GM12878 (cell line): ENCODE data around the gene PNMA6F. TPM values are rescaled to one million over a fixed set of nuclear protein-coding genes. Genes with fewer than 3 reads are reported as not detected.

Experiments
- ATAC-seq: fragments of 200-7000 bp; cut with Tn5 transposase; 3 replicates; pipeline ENCODE4 v1.9.1; 2020; ENCODE audit warnings: mild to moderate bottlenecking, moderate library complexity
- BruUV-seq: library from RNA; stranded (reverse); fragments of 400-500 nt; replicated peaks from 2 replicates; lab custom pipeline; 2021; lab: Mats Ljungman, UMichigan
- CTCF ChIA-PET: fragments of 300-600 bp; sonication (Branson Sonifier 250); formaldehyde crosslinking; extraction: SDS; loops from one replicate; lab custom pipeline; 2021; ENCODE audit warnings: inconsistent platforms; lab: Yijun Ruan, JAX
- POLR2A ChIA-PET: fragments of 350-600 bp; formaldehyde crosslinking; extraction: SDS; loops from one replicate; lab custom pipeline; 2021; ENCODE audit warnings: inconsistent platforms; lab: Charles Lee
- RAD21 ChIA-PET: fragments of 300-600 bp; sonication (Branson Sonifier 250); formaldehyde crosslinking; loops from one replicate; lab custom pipeline; 2023; ENCODE audit warnings: antibody characterized with exemption; ENCODE audit not compliant: unreplicated experiment; lab: Charles Lee
- SMC1A ChIA-PET: fragments of 300-600 bp; sonication (Branson Sonifier 250); formaldehyde crosslinking; loops from one replicate; lab custom pipeline; 2023; ENCODE audit not compliant: unreplicated experiment, uncharacterized antibody; lab: Charles Lee
- DNase-seq: peaks from one replicate; pipeline ENCODE4 v3.0.0-alpha.2; 2011; ENCODE audit warnings: low read depth, low spot score
- FAIRE-seq: peaks from 3 replicates; lab custom pipeline; 2011; peaks lifted over from hg19 to GRCh38; lab: Jason Lieb, UNC
- H2AFZ ChIP-seq: 2 replicates; pipeline ENCODE4 v1.6.0; 2011; ENCODE audit warnings: low read depth, low read length, control low read depth; ENCODE audit not compliant: control insufficient read depth
- H3K27ac ChIP-seq: 2 replicates; pipeline ENCODE4 v1.5.1; 2011; ENCODE audit warnings: control low read depth; ENCODE audit not compliant: control insufficient read depth, insufficient read depth
- H3K27me3 ChIP-seq, 2 experiments: replicated peaks in 1 of 2; 2 replicates each; pipeline versions ENCODE4 v1.6.0 to v1.6.1; 2011; ENCODE audit warnings: low read length in 1 of 2; ENCODE audit not compliant: control insufficient read depth in 2 of 2, insufficient read depth in 2 of 2
- H3K36me3 ChIP-seq, 2 experiments: 2 replicates each; pipeline ENCODE4 v1.5.1; 2011; ENCODE audit warnings: low read length in 1 of 2; ENCODE audit not compliant: control insufficient read depth in 2 of 2, insufficient read depth in 2 of 2
- H3K4me1 ChIP-seq: 2 replicates; pipeline ENCODE4 v1.6.1; 2011; ENCODE audit warnings: mild to moderate bottlenecking, low read length, moderate library complexity, mixed read lengths; ENCODE audit not compliant: control insufficient read depth, insufficient read depth
- H3K4me2 ChIP-seq: 2 replicates; pipeline ENCODE4 v1.6.0; 2011; ENCODE audit warnings: control low read depth; ENCODE audit not compliant: control insufficient read depth, insufficient read depth
- H3K4me3 ChIP-seq: fragments of 200-600 bp; sonication (generic); 2 replicates; pipeline ENCODE4 v1.5.1; 2016
- H3K79me2 ChIP-seq: 2 replicates; pipeline ENCODE4 v1.6.0; 2011; ENCODE audit warnings: low read length; ENCODE audit not compliant: control insufficient read depth, insufficient read depth
- H3K9ac ChIP-seq: 2 replicates; pipeline ENCODE4 v1.8.0; 2011; ENCODE audit warnings: low read length, control low read depth, mixed read lengths; ENCODE audit not compliant: control insufficient read depth, insufficient read depth
- H3K9me3 ChIP-seq: replicated peaks from 3 replicates; pipeline ENCODE4 v1.5.1; 2011; ENCODE audit warnings: mild to moderate bottlenecking, low read length; ENCODE audit not compliant: control insufficient read depth, insufficient read depth
- H4K20me1 ChIP-seq: 2 replicates; pipeline ENCODE4 v1.6.0; 2011; ENCODE audit not compliant: control insufficient read depth, insufficient read depth
- CBX5 ChIP-seq: sonication (generic); IDR thresholded peaks from 2 replicates; pipeline ENCODE4 v1.6.1; 2016; ENCODE audit warnings: low read depth, moderate library complexity, mild to moderate bottlenecking, inconsistent platforms
- ESRRA ChIP-seq: IDR thresholded peaks from 2 replicates; pipeline ENCODE4 v1.6.1; 2012; ENCODE audit warnings: mild to moderate bottlenecking, low read length, improper control_type of control experiment
- EZH2 ChIP-seq: IDR thresholded peaks from 2 replicates; pipeline ENCODE4 v1.6.1; 2012; ENCODE audit warnings: low read depth, mild to moderate bottlenecking, control low read depth, inconsistent platforms, low read length, borderline replicate concordance; ENCODE audit not compliant: control insufficient read depth
- IKZF1 ChIP-seq: fragments of 450-650 bp; conservative IDR thresholded peaks from 2 replicates; pipeline ENCODE4 v1.6.1; 2017; ENCODE audit warnings: antibody characterized with exemption, mild to moderate bottlenecking
- IRF4 ChIP-seq: IDR thresholded peaks from 2 replicates; pipeline ENCODE4 v1.6.1; 2011; ENCODE audit warnings: low read depth, low read length
- JUND ChIP-seq: IDR thresholded peaks from 2 replicates; pipeline ENCODE4 v1.6.1; 2012; ENCODE audit warnings: low read depth, mild to moderate bottlenecking, low read length, improper control_type of control experiment, moderate library complexity
- NBN ChIP-seq: fragments of 450-650 bp; IDR thresholded peaks from 2 replicates; pipeline ENCODE4 v1.6.1; 2016
- PML ChIP-seq: IDR thresholded peaks from 2 replicates; pipeline ENCODE4 v1.6.1; 2012; ENCODE audit warnings: low read length, inconsistent platforms
- RB1 ChIP-seq: fragments of 450-650 bp; formaldehyde crosslinking; IDR thresholded peaks from 2 replicates; pipeline ENCODE4 v1.6.1; 2017; ENCODE audit warnings: mild to moderate bottlenecking, borderline replicate concordance
- RELA ChIP-seq: fragments of 450-650 bp; IDR thresholded peaks from 2 replicates; pipeline ENCODE4 v1.8.0; 2014; ENCODE audit warnings: borderline replicate concordance; ENCODE audit not compliant: partially characterized antibody
- SPI1 ChIP-seq: IDR thresholded peaks from 2 replicates; pipeline ENCODE4 v1.6.1; 2011; ENCODE audit warnings: low read depth, mild to moderate bottlenecking, low read length, moderate library complexity, borderline replicate concordance; ENCODE audit not compliant: insufficient read depth
- SREBF2 ChIP-seq: IDR thresholded peaks from 2 replicates; pipeline ENCODE4 v1.6.1; 2012; ENCODE audit warnings: mild to moderate bottlenecking, low read length
- TCF12 ChIP-seq: IDR thresholded peaks from 2 replicates; pipeline ENCODE4 v1.6.1; 2011; ENCODE audit warnings: low read depth, mild to moderate bottlenecking, low read length
- ZSCAN29 ChIP-seq: fragments of 450-650 bp; IDR thresholded peaks from 2 replicates; pipeline ENCODE4 v1.6.1; 2017; ENCODE audit warnings: mild to moderate bottlenecking, moderate library complexity
- WGBS: methylation state at CpG from one replicate; pipeline ENCODE4 v1.1.6; 2016; ENCODE audit warnings: low lambda C conversion rate; ENCODE audit not compliant: insufficient replicate concordance, insufficient coverage; ENCODE audit errors: missing lambda C conversion rate; 5-methylcytosine and 5-hydroxymethylcytosine counted together
- in situ Hi-C: fragments of 300-500 bp; cut with MboI; formaldehyde crosslinking; loops from 9 replicates; pipeline ENCODE4 v1.14.3; 2018; ENCODE audit warnings: mixed read lengths
- intact Hi-C: fragments of 100-400 bp; cut with micrococcal nuclease; formaldehyde crosslinking; loops from one replicate; pipeline ENCODE4 v1.14.2; 2022; ENCODE audit not compliant: unreplicated experiment
- polyA plus RNA-seq, 11 experiments: library from polyadenylated mRNA; depleted of rRNA in 4 of 11; unstranded in 6 of 11; stranded (reverse) in 5 of 11; fragments of >200 nt; fragmentation: Nextera tagmentation in 4 of 11; fragmentation: Illumina TruSeq in 1 of 11; extraction: Ambion mirVana in 4 of 11; extraction: Trizol in 1 of 11; gene quantifications; 1 replicate in 1 of 11; 2 replicates in 10 of 11; pipeline versions ENCODE4 v1.2.1 to v1.2.3, GENCODE V29; 2011 to 2016; ENCODE audit warnings: inconsistent platforms in 2 of 11, missing spikeins in 2 of 11, low read depth in 1 of 11
- total RNA-seq, 4 experiments: library from RNA; depleted of rRNA in 3 of 4; stranded (reverse); fragments of >200 nt in 3 of 4; fragmentation: Illumina TruSeq in 1 of 4; extraction: Trizol in 1 of 4; gene quantifications; 2 replicates each; pipeline versions ENCODE4 v1.2.1 to v1.2.3, GENCODE V29; 2013 to 2021

PNMA6F gene
- total and polyA plus RNA-seq, 10 of the 15 experiments (the other 5 are each of a cell fraction or from before 2014, with no cell fraction given), result not detected

GRCh38 chrX:153318811-153319210 lies 2.8 kb downstream of the PNMA6F start:
- no peak overlapping the region for H3K9ac ChIP-seq
- BruUV-seq, result no TSS peak
- H4K20me1 ChIP-seq, result no peaks in the 10 kb centered on the region
- H3K4me2 ChIP-seq, result no peak overlapping the region
- SMC1A ChIA-PET, result no interaction called here
- in situ Hi-C loops, result loop anchor here (25.0 kb wide), 1 partner anchor 157 kb away; no protein-coding TSS in a partner anchor
- no peak overlapping the region for H2AFZ ChIP-seq
- 0% methylated on average over 5 of the region's 7 CpGs for WGBS
- H3K79me2 ChIP-seq, result no peaks in the 10 kb centered on the region
- no peak overlapping the region for H3K27ac ChIP-seq
- H3K27me3 ChIP-seq, result no peaks in the 10 kb centered on the region
- DNase-seq (no peak), FAIRE-seq (no peak), ATAC-seq (no peak)
- no peaks in the 10 kb centered on the region for H3K4me1 ChIP-seq
- intact Hi-C loops, result loop anchor here (5.0 kb wide), 1 partner anchor 257 kb away; no protein-coding TSS in a partner anchor
- CTCF ChIA-PET, result no interaction called here
- H3K36me3 ChIP-seq, result no peaks in the 10 kb centered on the region
- H3K9me3 ChIP-seq, result no peaks in the 10 kb centered on the region
- no peak for TF ChIP-seq IKZF1
- no peak for TF ChIP-seq NBN
- no peak for TF ChIP-seq SREBF2
- no peak for TF ChIP-seq TCF12
- no peak for TF ChIP-seq IRF4
- TF ChIP-seq RELA, result no peak
- TF ChIP-seq RB1, result no peak
- no peak for TF ChIP-seq ZSCAN29
- TF ChIP-seq CBX5, result no peak
- TF ChIP-seq PML, result no peak
- no peak for TF ChIP-seq EZH2
- no peak for TF ChIP-seq ESRRA
- TF ChIP-seq SPI1, result no peak
- no peak for TF ChIP-seq JUND
- H3K4me3 ChIP-seq, result no peak overlapping the region
- POLR2A ChIA-PET, result no interaction called here
- RAD21 ChIA-PET, result no interaction called here
